SHP77 (cell line): Measurements from ENCODE around the gene RAB15.

ENCODE experiments used
- DNase-seq, 2 experiments: peaks; one replicate each; lab custom pipeline; 2025; lab: John Stamatoyannopoulos, UW

Gene RAB15

GRCh38 chr14:64990296-64990695 is 18.2 kb upstream of the RAB15 start:
- DNase-seq = no peak

- no peak for DNase-seq
Observed at GRCh38 chr14:64987438-64987767, 15.3 kb upstream of the RAB15 start.

- peak; percentile 91 to 96 for DNase-seq
Observed at GRCh38 chr14:64986648-64987437, 14.7 kb upstream of the RAB15 start, which contains the start of gene FNTB. TSS of gene FNTB (plus strand) at chr14:64986895. CDS start at chr14:64986954, 59 bp downstream.

GRCh38 chr14:64983439-64984310 is 11.5 kb upstream of the RAB15 start:
- DNase-seq = peak; percentile 16 to 46

- no peak for DNase-seq
Observed at GRCh38 chr14:64979336-64980074, 7.4 kb upstream of the RAB15 start.

- no peak for DNase-seq
Observed at GRCh38 chr14:64974563-64974962, 2.4 kb upstream of the RAB15 start.

- no peak for DNase-seq
Observed at GRCh38 chr14:64973826-64974225, 1.7 kb upstream of the RAB15 start.

GRCh38 chr14:64973026-64973442 is 898 bp upstream of the RAB15 start:
- DNase-seq = no peak

GRCh38 chr14:64971491-64971942 is 619 bp downstream of the RAB15 start:
- DNase-seq = no peak

- DNase-seq = no peak
Observed at GRCh38 chr14:64970776-64971477, 1.2 kb downstream of the RAB15 start.

GRCh38 chr14:64970041-64970440 is 2.1 kb downstream of the RAB15 start:
- DNase-seq = no peak

GRCh38 chr14:64968651-64969050 is 3.5 kb downstream of the RAB15 start:
- peak in 1 of 2 experiments; percentile 46 for DNase-seq

GRCh38 chr14:64968167-64968566 is 4.0 kb downstream of the RAB15 start:
- no peak for DNase-seq

GRCh38 chr14:64966976-64967375 is 5.2 kb downstream of the RAB15 start:
- no peak for DNase-seq

GRCh38 chr14:64965356-64966000 is 6.7 kb downstream of the RAB15 start:
- DNase-seq = no peak

- DNase-seq = no peak
Observed at GRCh38 chr14:64963611-64964010, 8.5 kb downstream of the RAB15 start.

GRCh38 chr14:64960762-64961276 is 11.3 kb downstream of the RAB15 start:
- DNase-seq = no peak

- DNase-seq = no peak
Observed at GRCh38 chr14:64958743-64959142, 13.4 kb downstream of the RAB15 start.

GRCh38 chr14:64958201-64958600 is 13.9 kb downstream of the RAB15 start:
- DNase-seq = no peak

- DNase-seq = no peak
Observed at GRCh38 chr14:64956697-64957406, 15.3 kb downstream of the RAB15 start.
